Fibroblast of villous mesenchyme (primary cell): Measurements from ENCODE around the gene FAM227A. TPM values are rescaled to one million over a fixed set of nuclear protein-coding genes. Genes with fewer than 3 reads are reported as not detected.

Experiments
- DNase-seq: peaks from one replicate; pipeline ENCODE4 v3.0.0-alpha.2; 2010; ENCODE audit warnings: low read depth
- H3K4me3 ChIP-seq: 2 replicates; pipeline ENCODE4 v1.5.1; 2011; ENCODE audit warnings: low read depth, mild to moderate bottlenecking, low read length
- CTCF ChIP-seq: IDR thresholded peaks from 2 replicates; pipeline ENCODE4 v1.5.1; 2012; ENCODE audit warnings: low read depth, mild to moderate bottlenecking, low read length; ENCODE audit not compliant: insufficient read depth
- total RNA-seq: library from RNA; depleted of rRNA; stranded (reverse); fragments of >200 nt; gene quantifications from 2 replicates; pipeline ENCODE4 v1.2.3, GENCODE V29; 2012

The FAM227A gene
- total RNA-seq, 1 donor: 1.3 TPM

GRCh38 chr22:38641476-38642040 lies 14.6 kb downstream of the FAM227A start:
- no peak overlapping the region for H3K4me3 ChIP-seq
- DNase-seq: no peak
- TF ChIP-seq CTCF: no peak

- no peak for DNase-seq
- TF ChIP-seq CTCF: no peak
- no peak overlapping the region for H3K4me3 ChIP-seq
Measured at GRCh38 chr22:38638728-38639127, 17.5 kb downstream of the FAM227A start.

GRCh38 chr22:38638216-38638615 lies 18.0 kb downstream of the FAM227A start:
- no peak for TF ChIP-seq CTCF
- DNase-seq: no peak

GRCh38 chr22:38632528-38632927 lies 23.7 kb downstream of the FAM227A start:
- no peak overlapping the region for H3K4me3 ChIP-seq
- TF ChIP-seq CTCF: no peak
- DNase-seq: no peak

More at GRCh38 chr22:38638216-38638615, 18.0 kb downstream of the FAM227A start:
- H3K4me3 ChIP-seq: no peak overlapping the region

- no peak for TF ChIP-seq CTCF
- no peak overlapping the region for H3K4me3 ChIP-seq
- DNase-seq: no peak
Measured at GRCh38 chr22:38631724-38632123, 24.5 kb downstream of the FAM227A start.

GRCh38 chr22:38629108-38629507 lies 27.1 kb downstream of the FAM227A start:
- DNase-seq: no peak

More at GRCh38 chr22:38629108-38629507, 27.1 kb downstream of the FAM227A start:
- no peak for TF ChIP-seq CTCF
- no peak overlapping the region for H3K4me3 ChIP-seq
